IPS DF 19.7 (cell line): ENCODE data around the gene RPL27.

Source experiments
- DNase-seq: peaks from one replicate; pipeline ENCODE4 v3.0.0-alpha.2; 2013; ENCODE audit warnings: low read depth, low spot score

The RPL27 gene

DNA sequence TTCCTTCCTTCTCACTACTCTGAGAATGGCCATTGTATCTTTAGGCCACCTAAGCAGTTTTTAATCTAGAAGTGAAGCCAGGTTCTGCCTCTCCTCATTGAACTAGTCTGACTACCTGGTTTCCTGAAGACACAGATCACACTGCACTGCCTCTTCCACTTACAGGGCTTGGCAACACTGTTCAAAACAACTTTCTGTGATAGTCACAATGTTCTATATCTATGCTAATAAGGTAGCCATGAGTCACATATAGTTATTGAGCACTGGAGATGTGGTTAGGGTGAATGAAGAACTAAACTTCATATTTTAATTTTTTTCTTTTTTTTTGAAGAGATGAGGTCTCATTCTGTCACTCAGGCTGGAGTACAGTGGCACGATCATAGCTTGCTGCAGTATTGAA, 53.8 kb downstream of the RPL27 start:
- DNase-seq, result no peak
